MM.1S (cell line): ENCODE measurements around the gene ASPRV1.

Experiments
- DNase-seq: peaks from one replicate; pipeline ENCODE4 v3.0.0-alpha.2; 2015
- H2AFZ ChIP-seq: fragments of 300-600 bp; sonication (generic); 2 replicates; pipeline ENCODE4 v1.6.0; 2016; ENCODE audit warnings: antibody characterized with exemption, low read length
- H3F3A ChIP-seq: fragments of 300-600 bp; sonication (generic); 2 replicates; pipeline ENCODE4 v1.6.1; 2016; ENCODE audit warnings: mild to moderate bottlenecking, antibody characterized with exemption, low read length, moderate library complexity, mixed read lengths; ENCODE audit not compliant: insufficient read depth
- H3K27ac ChIP-seq: fragments of 300-600 bp; sonication (generic); 2 replicates; pipeline ENCODE4 v1.5.1; 2016; ENCODE audit warnings: mild to moderate bottlenecking, low read length
- H3K27me3 ChIP-seq: fragments of 300-600 bp; sonication (generic); replicated peaks from 2 replicates; pipeline ENCODE4 v1.6.0; 2016; ENCODE audit warnings: low read length; ENCODE audit not compliant: insufficient read depth
- H3K36me3 ChIP-seq: fragments of 300-600 bp; sonication (generic); replicated peaks from 2 replicates; pipeline ENCODE4 v1.6.1; 2016; ENCODE audit warnings: mild to moderate bottlenecking, low read length, mixed read lengths; ENCODE audit not compliant: insufficient read depth
- H3K4me1 ChIP-seq: fragments of 300-600 bp; sonication (generic); 2 replicates; pipeline ENCODE4 v1.6.1; 2016; ENCODE audit warnings: low read length, mixed read lengths
- H3K4me2 ChIP-seq: fragments of 300-600 bp; sonication (generic); 2 replicates; pipeline ENCODE4 v1.6.0; 2016; ENCODE audit warnings: low read depth, low read length
- H3K4me3 ChIP-seq: fragments of 300-600 bp; sonication (generic); 2 replicates; pipeline ENCODE4 v1.5.1; 2016; ENCODE audit warnings: low read length, mixed read lengths
- H3K79me2 ChIP-seq: fragments of 300-600 bp; sonication (generic); 2 replicates; pipeline ENCODE4 v1.6.1; 2016; ENCODE audit warnings: mixed run types, low read length, mixed read lengths
- H3K9ac ChIP-seq: fragments of 300-600 bp; sonication (generic); 2 replicates; pipeline ENCODE4 v1.6.1; 2016; ENCODE audit warnings: low read length, mixed read lengths
- H3K9me2 ChIP-seq: fragments of 300-600 bp; sonication (generic); replicated peaks from 2 replicates; pipeline ENCODE4 v1.6.1; 2016; ENCODE audit warnings: mild to moderate bottlenecking, low read length, mixed read lengths; ENCODE audit not compliant: insufficient read depth
- H3K9me3 ChIP-seq: fragments of 300-600 bp; sonication (generic); replicated peaks from 2 replicates; pipeline ENCODE4 v1.6.1; 2016; ENCODE audit warnings: mild to moderate bottlenecking, low read length, mixed read lengths; ENCODE audit not compliant: insufficient read depth
- H4K20me1 ChIP-seq: fragments of 300-600 bp; sonication (generic); 2 replicates; pipeline ENCODE4 v1.6.1; 2016; ENCODE audit warnings: mild to moderate bottlenecking, low read length, moderate library complexity, mixed read lengths; ENCODE audit not compliant: insufficient read depth
- CTCF ChIP-seq: fragments of 300-600 bp; sonication (generic); IDR thresholded peaks from 2 replicates; pipeline ENCODE4 v1.5.1; 2016; ENCODE audit warnings: antibody characterized with exemption, low read length, mixed read lengths
- EZH2 ChIP-seq: fragments of 300-600 bp; sonication (generic); optimal IDR thresholded peaks from 2 replicates; pipeline ENCODE3; 2017; ENCODE audit warnings: low read depth, mild to moderate bottlenecking, antibody characterized with exemption, low read length, mixed read lengths
- EZH2phosphoT487 ChIP-seq: fragments of 300-600 bp; sonication (generic); IDR thresholded peaks from 2 replicates; pipeline ENCODE4 v1.6.1; 2018; ENCODE audit warnings: antibody characterized with exemption, low read length

ASPRV1 gene

GRCh38 chr2:69939722-69940121, 21.7 kb downstream of the ASPRV1 start:
- H3K9me3 ChIP-seq = no peaks in the 10 kb centered on the region
- no peak overlapping the region for H3K27ac ChIP-seq
- no peaks in the 10 kb centered on the region for H3K36me3 ChIP-seq
- H3K4me3 ChIP-seq = no peak overlapping the region
- TF ChIP-seq EZH2 (no peak), EZH2phosphoT487 (no peak)
- H3F3A ChIP-seq = no peaks in the 10 kb centered on the region
- peaks cover under 1% of the 10 kb centered on the region; the same call in 1 of the 2 replicates for H3K4me1 ChIP-seq
- H3K79me2 ChIP-seq = no peaks in the 10 kb centered on the region
- H3K27me3 ChIP-seq = no peaks in the 10 kb centered on the region
- no peak overlapping the region for H2AFZ ChIP-seq
- H3K9me2 ChIP-seq = no peaks in the 10 kb centered on the region
- H4K20me1 ChIP-seq = no peaks in the 10 kb centered on the region
- no peak overlapping the region for H3K9ac ChIP-seq
- DNase-seq = no peak
- H3K4me2 ChIP-seq = no peak overlapping the region

DNA sequence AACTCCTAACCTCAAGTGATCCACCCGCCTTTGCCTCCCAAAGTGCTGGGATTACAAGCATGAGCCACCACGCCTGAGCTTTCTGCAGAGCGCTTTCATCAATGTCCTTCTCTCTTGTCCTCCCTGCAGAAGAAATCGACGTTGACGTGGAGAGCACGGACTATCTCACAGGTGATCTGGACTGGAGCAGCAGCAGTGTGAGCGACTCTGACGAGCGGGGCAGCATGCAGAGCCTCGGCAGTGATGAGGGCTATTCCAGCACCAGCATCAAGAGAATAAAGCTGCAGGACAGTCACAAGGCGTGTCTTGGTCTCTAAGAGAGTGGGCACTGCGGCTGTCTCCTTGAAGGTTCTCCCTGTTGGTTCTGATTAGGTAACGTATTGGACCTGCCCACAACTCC, 23.5 kb downstream of the ASPRV1 start:
- Histone ChIP-seq H3K9me3 (no peaks in the 10 kb centered on the region), H3K4me3 (no peak overlapping the region), H3K27ac (no peak overlapping the region), H3K9me2 (no peaks in the 10 kb centered on the region), H3K27me3 (no peaks in the 10 kb centered on the region), H2AFZ (no peak overlapping the region), H3F3A (peaks cover 6% of the 10 kb centered on the region; the same call in 1 of the 2 replicates), H3K79me2 (no peaks in the 10 kb centered on the region), H4K20me1 (no peaks in the 10 kb centered on the region), H3K4me1 (peaks cover 18% of the 10 kb centered on the region), H3K36me3 (no peaks in the 10 kb centered on the region), H3K4me2 (no peak overlapping the region), H3K9ac (no peak overlapping the region)
- TF ChIP-seq EZH2phosphoT487 (no peak), EZH2 (no peak), CTCF (no peak)
- no peak for DNase-seq

- H3K79me2 ChIP-seq = no peaks in the 10 kb centered on the region
- no peaks in the 10 kb centered on the region for H3K36me3 ChIP-seq
- H3K9ac ChIP-seq = no peak overlapping the region
- TF ChIP-seq EZH2 (no peak), EZH2phosphoT487 (no peak), CTCF (no peak)
- H3K9me2 ChIP-seq = no peaks in the 10 kb centered on the region
- no peak overlapping the region for H2AFZ ChIP-seq
- no peak for DNase-seq
- H3F3A ChIP-seq = peaks cover 6% of the 10 kb centered on the region; the same call in 1 of the 2 replicates
- H3K9me3 ChIP-seq = no peaks in the 10 kb centered on the region
- H3K4me2 ChIP-seq = no peak overlapping the region
- peaks cover 27% of the 10 kb centered on the region for H3K4me1 ChIP-seq
- no peak overlapping the region for H3K27ac ChIP-seq
- no peaks in the 10 kb centered on the region for H3K27me3 ChIP-seq
- no peaks in the 10 kb centered on the region for H4K20me1 ChIP-seq
- H3K4me3 ChIP-seq = no peak overlapping the region
Observed at GRCh38 chr2:69936906-69937305, 24.5 kb downstream of the ASPRV1 start.

DNA sequence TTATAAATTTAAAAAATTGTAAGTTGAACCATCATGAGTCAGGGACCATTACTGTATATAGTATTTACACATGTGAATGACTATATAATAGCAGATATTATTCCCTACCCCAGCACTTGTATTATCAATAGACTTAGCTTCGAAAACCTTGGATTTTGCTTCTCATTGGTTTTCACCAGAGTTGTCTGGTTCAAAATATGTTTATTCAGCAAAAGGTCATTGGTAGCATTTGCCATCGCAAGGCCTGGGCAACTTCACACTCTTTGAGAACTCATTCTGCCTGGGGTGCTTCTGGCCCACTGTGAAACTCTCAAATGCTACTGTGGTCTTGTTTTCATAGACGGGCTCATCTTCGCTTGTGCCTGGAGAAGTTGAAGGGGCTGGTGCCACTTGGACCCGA, 26.4 kb downstream of the ASPRV1 start:
- Histone ChIP-seq H3K9me2 (no peaks in the 10 kb centered on the region), H3K4me1 (peaks cover 29% of the 10 kb centered on the region), H3K79me2 (no peaks in the 10 kb centered on the region), H3K36me3 (no peaks in the 10 kb centered on the region), H3F3A (peaks cover 6% of the 10 kb centered on the region; the same call in 1 of the 2 replicates), H2AFZ (no peak overlapping the region), H3K4me2 (no peak overlapping the region), H4K20me1 (no peaks in the 10 kb centered on the region), H3K27me3 (no peaks in the 10 kb centered on the region), H3K9ac (no peak overlapping the region), H3K9me3 (no peaks in the 10 kb centered on the region), H3K27ac (no peak overlapping the region), H3K4me3 (no peak overlapping the region)
- no peak for TF ChIP-seq EZH2
- TF ChIP-seq EZH2phosphoT487 = no peak
- no peak for TF ChIP-seq CTCF
- no peak for DNase-seq
